Kasumi-1 (cell line): ENCODE results near the gene TOX4.
"Not testable (repeated sequence)": the region's sequence is repeated elsewhere in the genome, so short reads cannot be mapped to it uniquely, and the experiment has no call there.

ENCODE experiments used
- DNase-seq, 2 experiments: peaks; one replicate each; lab custom pipeline; 2025; lab: John Stamatoyannopoulos, UW

Gene TOX4

DNA sequence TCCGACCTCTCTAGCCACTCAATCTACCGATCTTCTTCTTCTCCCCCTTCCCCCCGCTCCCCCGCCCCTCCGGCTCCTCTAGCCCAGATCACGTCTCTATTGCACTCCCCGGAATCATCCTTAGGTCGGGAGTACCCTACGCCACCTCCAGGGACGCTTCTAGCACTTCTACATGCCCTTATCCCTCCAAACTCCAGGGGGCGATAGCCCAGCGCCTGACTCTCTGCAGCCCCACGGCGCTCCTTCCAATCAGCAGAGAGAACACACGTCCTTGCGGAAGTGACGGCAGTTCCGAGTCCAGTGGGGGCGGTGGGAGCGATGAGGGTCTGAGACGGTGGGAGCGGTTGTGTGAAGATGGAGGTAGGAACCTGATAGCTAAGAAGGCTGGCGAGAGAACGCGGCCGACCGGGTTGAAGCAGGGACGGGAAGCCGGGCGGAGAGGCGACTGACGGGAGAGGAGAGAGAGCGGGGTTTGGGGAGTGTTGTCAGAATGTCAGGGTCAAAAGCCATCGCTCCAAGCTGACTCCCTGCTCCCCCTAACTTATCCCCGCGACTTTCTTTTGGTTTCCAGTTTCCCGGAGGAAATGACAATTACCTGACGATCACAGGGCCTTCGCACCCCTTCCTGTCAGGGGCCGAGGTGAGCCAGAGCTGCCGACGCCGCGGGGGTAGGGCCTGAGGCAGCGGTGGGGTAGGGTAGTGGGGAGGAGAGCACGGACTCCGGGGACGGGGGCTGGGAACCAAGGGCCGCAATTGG lies at the start of gene TOX4, which contains the start of gene RAB2B:
Gene TOX4 (plus strand): TSS at position 271 of the 757 bp plus-strand sequence. CDS start 84 bp downstream, at position 355.
Gene RAB2B (minus strand): TSS at position 35 of the 757 bp plus-strand sequence. CDS start 87 bp downstream, outside the sequence.
- peak; percentile 100 for DNase-seq

- no peak for DNase-seq
Measured at GRCh38 chr14:21428930-21429329, 48.1 kb upstream of the TOX4 start.

DNA sequence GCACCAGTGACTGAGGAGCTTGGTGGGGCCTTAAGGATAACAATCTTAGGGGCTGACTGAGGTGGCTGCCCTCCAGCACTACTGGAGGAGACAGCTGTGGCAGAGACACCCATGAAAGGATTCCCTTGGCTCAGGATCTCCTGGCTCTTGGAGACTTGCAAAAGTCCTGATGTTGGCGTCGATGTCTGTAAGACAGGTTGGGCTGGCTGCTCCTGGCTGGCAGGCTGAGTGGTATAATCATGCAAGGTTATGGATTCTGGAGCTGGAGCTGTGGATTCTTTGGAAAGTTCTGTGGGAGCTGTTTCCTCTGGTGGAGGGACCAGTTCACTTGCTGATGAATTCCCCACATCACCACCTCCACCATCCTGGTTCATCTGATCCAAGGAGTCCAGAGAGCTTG lies 45.9 kb upstream of the TOX4 start:
- no peak for DNase-seq

GRCh38 chr14:21436567-21437062 lies 40.4 kb upstream of the TOX4 start:
- DNase-seq: peak in 1 of 2 experiments; percentile 46

DNA sequence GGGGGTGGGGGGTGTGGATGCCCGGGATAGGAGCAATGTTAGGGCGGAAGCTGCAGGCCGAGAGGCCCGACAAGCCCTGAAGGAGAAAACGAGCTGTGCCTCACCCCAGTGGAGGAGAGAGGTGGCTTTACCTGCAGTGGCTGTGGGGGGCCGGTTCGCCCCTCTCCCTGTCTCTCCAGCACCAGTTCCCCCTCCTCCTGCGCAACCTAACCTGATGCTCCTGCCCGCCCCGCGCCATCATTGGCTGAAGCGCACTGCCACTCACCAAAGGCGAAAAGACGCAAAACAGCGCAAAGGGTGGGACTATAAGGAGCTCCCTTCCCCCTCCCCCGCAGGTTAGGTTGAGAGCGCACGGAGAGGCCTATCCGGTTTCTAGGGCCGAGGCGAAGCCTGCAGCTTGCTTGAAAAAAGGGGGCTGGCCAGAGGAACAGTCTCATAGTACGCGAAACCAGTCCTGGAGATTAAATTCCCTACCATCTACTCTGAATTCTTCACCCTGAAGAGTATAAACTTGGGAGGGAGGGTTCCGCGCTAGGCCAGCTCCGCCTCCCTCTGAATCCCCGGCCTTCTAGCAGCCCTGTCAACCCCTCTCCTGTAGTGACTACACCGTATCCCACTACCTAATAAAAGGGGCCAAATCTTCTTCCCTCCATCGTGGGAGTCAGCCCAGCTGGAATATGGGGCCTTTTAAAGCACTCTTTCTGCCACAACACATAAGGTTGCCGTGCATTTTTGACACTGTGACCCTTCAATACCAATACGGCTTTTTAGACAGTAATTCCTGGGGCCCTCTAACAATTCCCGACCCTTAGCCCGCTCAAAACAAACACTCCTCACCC lies 39.7 kb upstream of the TOX4 start:
- peak; percentile 94 to 96 for DNase-seq

DNA sequence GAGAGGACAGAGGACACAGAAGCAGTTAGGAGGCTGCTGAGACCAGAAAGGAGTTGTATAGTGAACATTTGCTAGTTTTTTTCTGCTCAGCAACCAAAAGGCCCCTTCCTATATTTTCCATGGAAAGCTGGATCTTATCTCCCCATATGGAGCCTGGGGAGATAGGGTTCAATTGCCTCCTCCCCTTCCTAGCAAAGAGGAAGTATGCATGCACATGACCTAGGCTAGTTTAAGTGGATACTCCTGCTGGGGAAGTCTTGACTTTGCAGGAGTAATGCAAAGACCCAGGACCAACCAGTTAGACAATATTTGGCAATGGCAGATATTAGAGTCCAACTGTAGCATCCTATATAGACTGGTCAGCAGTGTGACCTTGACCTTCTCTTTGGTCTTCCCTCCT lies 36.1 kb upstream of the TOX4 start:
- peak; percentile 48 to 75 for DNase-seq

DNA sequence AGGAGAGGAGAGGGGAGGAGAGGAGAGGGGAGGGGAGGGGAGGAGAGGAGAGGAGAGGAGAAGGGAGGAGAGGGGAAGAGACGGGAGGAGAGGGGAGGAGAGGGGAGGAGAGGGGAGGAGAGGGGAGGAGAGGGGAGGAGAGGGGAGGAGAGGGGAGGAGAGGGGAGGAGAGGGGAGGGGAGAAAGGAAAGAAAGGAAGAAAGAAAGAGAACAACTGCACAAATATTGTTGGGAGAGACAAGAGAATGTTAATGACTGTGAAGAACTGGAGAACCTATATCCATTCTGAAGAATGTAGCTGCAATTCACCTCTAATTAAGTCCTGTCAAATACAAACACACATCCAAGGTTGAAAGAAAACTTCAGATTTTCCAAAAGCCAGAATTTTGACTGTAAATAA lies 34.3 kb upstream of the TOX4 start:
- not testable (repeated sequence) for DNase-seq

DNA sequence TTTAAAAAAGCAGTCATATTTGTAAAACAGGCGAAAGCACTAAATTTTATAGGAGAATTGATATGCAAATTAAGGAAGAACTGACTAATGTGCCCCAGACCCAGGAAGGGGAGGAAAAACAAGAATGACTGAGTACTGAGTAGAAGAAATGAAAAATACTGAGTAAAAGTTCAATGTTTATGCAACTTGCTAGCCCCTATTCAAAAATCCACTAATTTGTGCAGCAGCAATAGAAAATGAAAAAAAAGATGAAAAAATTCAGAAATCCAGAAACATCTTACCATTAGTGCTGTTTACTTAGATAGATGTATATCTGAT lies 27.1 kb upstream of the TOX4 start:
- DNase-seq: no peak

DNA sequence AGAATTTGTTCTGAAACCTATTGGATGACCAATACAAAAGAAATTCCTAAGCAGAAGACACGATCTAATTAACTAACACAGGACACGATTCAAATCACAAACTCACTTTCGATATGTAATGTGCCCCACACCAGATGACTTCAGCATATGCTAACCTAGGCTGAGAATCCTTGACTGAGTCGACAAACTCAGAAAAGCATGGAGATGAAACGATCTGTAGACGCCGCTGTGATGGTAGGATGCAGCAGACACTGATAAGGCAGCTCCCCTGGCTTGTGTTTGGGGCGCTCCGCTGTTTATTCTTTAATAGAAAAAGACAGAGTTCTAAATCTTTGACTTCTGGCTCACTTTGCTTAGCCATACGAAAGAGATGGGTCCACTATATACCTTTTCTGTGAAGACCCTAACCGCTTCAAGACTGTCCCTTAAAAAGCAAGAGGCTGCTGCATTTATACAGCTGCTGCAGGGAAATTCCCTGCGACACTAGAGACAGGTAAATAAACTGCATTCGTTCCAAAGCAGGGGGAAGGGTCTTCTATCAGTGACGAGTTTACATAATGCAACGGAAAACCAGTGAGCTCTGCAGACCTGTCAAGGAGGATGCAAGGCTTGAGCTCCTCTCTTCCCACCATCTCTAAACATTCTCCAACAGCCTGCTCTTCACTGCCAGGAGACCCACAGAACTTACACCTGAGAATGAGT lies 22.0 kb upstream of the TOX4 start:
- DNase-seq: peak in 1 of 2 experiments; percentile 20

- peak in 1 of 2 experiments; percentile 53 for DNase-seq
Measured at GRCh38 chr14:21455592-21455911, 21.4 kb upstream of the TOX4 start.

GRCh38 chr14:21455912-21456667 lies 20.9 kb upstream of the TOX4 start, which contains the start of gene CHD8:
Gene CHD8, minus strand, starts transcription at chr14:21456123. Its CDS starts 24,480 bp downstream, at chr14:21431643.
- peak; percentile 99 to 100 for DNase-seq

DNA sequence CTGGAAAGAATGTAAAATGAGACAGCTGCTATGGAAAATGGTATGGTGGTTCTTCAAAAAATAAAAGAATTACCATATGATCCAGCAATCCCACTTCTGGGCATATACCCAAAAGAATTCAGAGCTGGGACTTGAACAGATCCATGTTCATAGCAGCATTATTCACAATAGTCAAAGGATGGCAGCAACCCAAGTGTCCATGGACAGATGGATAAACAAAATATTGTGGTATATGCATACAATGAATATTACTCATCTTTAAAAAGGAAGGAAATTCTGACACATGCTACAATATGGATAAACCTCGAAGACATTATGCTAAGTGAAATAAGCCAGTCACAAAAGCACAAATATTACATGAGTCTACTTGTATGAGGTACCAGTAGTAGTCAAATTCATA lies 9.4 kb upstream of the TOX4 start:
- DNase-seq: no peak

GRCh38 chr14:21475767-21476522 lies 1.1 kb upstream of the TOX4 start:
- peak in 1 of 2 experiments; percentile 46 for DNase-seq

GRCh38 chr14:21476523-21476924 lies 471 bp upstream of the TOX4 start:
- peak; percentile 71 to 81 for DNase-seq

DNA sequence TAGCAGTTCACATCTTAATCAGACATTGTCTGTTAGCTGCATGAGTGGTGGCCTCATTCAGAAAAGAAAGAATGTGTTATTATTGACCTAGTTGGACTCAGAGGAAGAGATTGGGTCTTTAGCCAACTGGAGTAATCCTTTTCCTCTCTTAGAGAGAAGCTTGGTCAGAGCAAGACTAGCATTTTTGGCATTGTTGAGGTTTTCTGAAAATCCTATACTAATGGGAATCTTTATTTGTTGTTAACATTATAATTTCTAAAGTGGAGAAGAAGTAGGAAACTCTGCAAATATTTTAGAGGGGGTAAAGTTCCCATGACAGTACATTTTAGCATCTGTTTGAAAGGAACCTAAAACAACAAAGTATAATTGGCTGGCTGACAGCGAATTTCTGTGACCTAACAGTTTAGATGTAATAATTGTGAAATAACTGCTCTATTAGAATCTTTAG lies 9.7 kb downstream of the TOX4 start:
- DNase-seq: no peak

- no peak for DNase-seq
Measured at GRCh38 chr14:21494902-21495762, 18.1 kb downstream of the TOX4 start.

GRCh38 chr14:21496453-21496852 lies 19.5 kb downstream of the TOX4 start:
- no peak for DNase-seq

GRCh38 chr14:21498540-21499526 lies 21.8 kb downstream of the TOX4 start:
- DNase-seq: peak; percentile 68 to 86
